Natural killer cell (primary cell): ENCODE results near the gene PUDP. TPM values are rescaled to one million over a fixed set of nuclear protein-coding genes. Genes with fewer than 3 reads are reported as not detected.

ENCODE experiments used
- ATAC-seq, 3 donors: fragments of 150-1000 bp in 2 of 3; fragments of 200-7000 bp in 1 of 3; cut with Tn5 transposase; 1 replicate in 1 of 3; 2 replicates in 2 of 3; pipeline ENCODE4 v1.10.0; 2021; ENCODE audit warnings: mild to moderate bottlenecking in 2 of 3, moderate library complexity in 2 of 3
- DNase-seq, 2 donors: peaks; one replicate each; pipeline versions ENCODE4 v3.0.0 to v3.0.0-alpha.2; 2013 to 2021; ENCODE audit warnings: mixed read lengths in 1 of 2
- H3K27ac ChIP-seq: one replicate; pipeline ENCODE4 v1.5.1; 2013; ENCODE audit warnings: mild to moderate bottlenecking, low read length
- H3K27me3 ChIP-seq: one replicate; pipeline ENCODE4 v1.6.1; 2013; ENCODE audit warnings: low read length; ENCODE audit not compliant: control insufficient read depth, insufficient read depth
- H3K36me3 ChIP-seq: one replicate; pipeline ENCODE4 v1.6.1; 2013; ENCODE audit warnings: low read length; ENCODE audit not compliant: control insufficient read depth, insufficient read depth
- H3K4me1 ChIP-seq: one replicate; pipeline ENCODE4 v1.6.1; 2013; ENCODE audit warnings: low read length; ENCODE audit not compliant: control insufficient read depth, insufficient read depth
- H3K4me3 ChIP-seq: one replicate; pipeline ENCODE4 v1.5.1; 2013; ENCODE audit warnings: low read length
- H3K9me3 ChIP-seq: one replicate; pipeline ENCODE4 v1.6.1; 2013; ENCODE audit warnings: low read length; ENCODE audit not compliant: control insufficient read depth, insufficient read depth
- H3K27ac Mint-ChIP-seq, 2 donors: one replicate each; pipeline ENCODE4 v1.8.0; 2022; ENCODE audit warnings: mild to moderate bottlenecking in 2 of 2, mixed read lengths in 2 of 2, moderate library complexity in 1 of 2
- H3K27me3 Mint-ChIP-seq, 2 donors: one replicate each; pipeline ENCODE4 v1.8.0; 2022; ENCODE audit warnings: low read depth in 2 of 2, mixed read lengths in 2 of 2
- H3K36me3 Mint-ChIP-seq: one replicate; pipeline ENCODE4 v1.8.0; 2022; ENCODE audit warnings: mixed read lengths
- H3K4me1 Mint-ChIP-seq, 2 donors: one replicate each; pipeline ENCODE4 v1.8.0; 2022; ENCODE audit warnings: mixed read lengths in 2 of 2
- H3K4me3 Mint-ChIP-seq: one replicate; pipeline ENCODE4 v1.8.0; 2022; ENCODE audit warnings: mild to moderate bottlenecking, moderate library complexity, mixed read lengths
- H3K9me3 Mint-ChIP-seq, 2 donors: one replicate each; pipeline ENCODE4 v1.8.0; 2022; ENCODE audit warnings: mixed read lengths in 2 of 2
- CTCF ChIP-seq: fragments of 200-600 bp; IDR thresholded peaks from one replicate; pipeline ENCODE4 v1.8.0; 2022; ENCODE audit warnings: antibody characterized with exemption
- WGBS: methylation state at CpG from one replicate; pipeline ENCODE4 v1.1.7; 2013; ENCODE audit warnings: missing lambda C conversion rate; ENCODE audit not compliant: insufficient coverage; 5-methylcytosine and 5-hydroxymethylcytosine counted together
- intact Hi-C: fragments of 100-400 bp; cut with micrococcal nuclease; formaldehyde crosslinking; loops from one replicate; pipeline ENCODE4 v1.14.2; 2022
- total RNA-seq, 4 donors: library from RNA; stranded (reverse); fragments of 120-200 nt in 1 of 4; gene quantifications; one replicate each; pipeline versions ENCODE4 v1.2.3 to v1.2.4, GENCODE V29; 2013 to 2022

PUDP gene
- total RNA-seq, 3 donors from 2014 or later (not counting 1 experiment from before 2014, with no cell fraction given), result 5.4 to 11.4 (median 5.6) TPM

- H3K9me3 Mint-ChIP-seq, result no peaks in the 10 kb centered on the region
- H3K4me1 Mint-ChIP-seq, result peaks cover 31 to 47% of the 10 kb centered on the region in 2 donors
- Histone ChIP-seq H3K27me3 (no peaks in the 10 kb centered on the region), H3K4me3 (no peak overlapping the region), H3K27ac (no peak overlapping the region), H3K36me3 (no peaks in the 10 kb centered on the region), H3K9me3 (no peaks in the 10 kb centered on the region), H3K4me1 (peaks cover 31% of the 10 kb centered on the region)
- DNase-seq, result no peak
- no peaks in the 10 kb centered on the region for H3K27me3 Mint-ChIP-seq
- H3K4me3 Mint-ChIP-seq, result no peak overlapping the region
- ATAC-seq, result no peak
- 79% methylated on average over 17 of the region's 23 CpGs for WGBS
- H3K36me3 Mint-ChIP-seq, result no peaks in the 10 kb centered on the region
- intact Hi-C loops, result no loop called here
- TF ChIP-seq CTCF, result no peak
- peak overlapping the region in 1 of 2 donors; percentile 77 for H3K27ac Mint-ChIP-seq
Measured at GRCh38 chrX:7077241-7078230, 70.4 kb downstream of the PUDP start.

- WGBS, result 36% methylated on average over 12 of the region's 12 CpGs
- H3K27ac ChIP-seq, result no peak overlapping the region
- no peak for TF ChIP-seq CTCF
Measured at GRCh38 chrX:7076245-7076661, 71.7 kb downstream of the PUDP start.

GRCh38 chrX:7074908-7075204 is 73.1 kb downstream of the PUDP start:
- no peak overlapping the region for H3K27ac ChIP-seq
- H3K27me3 Mint-ChIP-seq, result no peaks in the 10 kb centered on the region
- H3K9me3 ChIP-seq, result no peaks in the 10 kb centered on the region
- intact Hi-C loops, result no loop called here
- peaks cover 26% of the 10 kb centered on the region for H3K4me1 ChIP-seq
- no peaks in the 10 kb centered on the region for H3K27me3 ChIP-seq
- H3K36me3 Mint-ChIP-seq, result no peaks in the 10 kb centered on the region
- no peaks in the 10 kb centered on the region for H3K9me3 Mint-ChIP-seq
- H3K27ac Mint-ChIP-seq, result peak overlapping the region; percentile 27 to 35
- H3K4me3 Mint-ChIP-seq, result no peak overlapping the region
- peaks cover 32 to 49% of the 10 kb centered on the region in 2 donors for H3K4me1 Mint-ChIP-seq
- no peak for ATAC-seq
- no peak for DNase-seq
- TF ChIP-seq CTCF, result no peak
- H3K36me3 ChIP-seq, result no peaks in the 10 kb centered on the region
- H3K4me3 ChIP-seq, result no peak overlapping the region
- WGBS, result 89% methylated on average over 1 of the region's 1 CpG

More at GRCh38 chrX:7076245-7076661, 71.7 kb downstream of the PUDP start:
- intact Hi-C loops, result no loop called here
- ATAC-seq (peak in 2 of 3 donors; percentile 15 to 35), DNase-seq (no peak)
- Mint-ChIP-seq H3K4me3 (peak overlapping the region; percentile 17), H3K27me3 (no peaks in the 10 kb centered on the region), H3K9me3 (no peaks in the 10 kb centered on the region), H3K36me3 (no peaks in the 10 kb centered on the region), H3K27ac (peak overlapping the region in 1 of 2 donors; percentile 77), H3K4me1 (peaks cover 26 to 41% of the 10 kb centered on the region in 2 donors)
- Histone ChIP-seq H3K9me3 (no peaks in the 10 kb centered on the region), H3K36me3 (no peaks in the 10 kb centered on the region), H3K4me3 (no peak overlapping the region), H3K4me1 (peaks cover 26% of the 10 kb centered on the region), H3K27me3 (no peaks in the 10 kb centered on the region)
